HFFc6 (cell line): Measurements from ENCODE around the gene SLC38A9. TPM values are rescaled to one million over a fixed set of nuclear protein-coding genes. Genes with fewer than 3 reads are reported as not detected.

Experiments
- DNase-seq: peaks from one replicate; pipeline ENCODE4 v3.0.0-alpha.2; 2018
- H3K27ac Mint-ChIP-seq: 2 replicates; pipeline ENCODE4 v1.8.0; 2020; ENCODE audit warnings: mild to moderate bottlenecking, mixed read lengths
- H3K27me3 Mint-ChIP-seq: 2 replicates; pipeline ENCODE4 v1.8.0; 2021; ENCODE audit warnings: mild to moderate bottlenecking, moderate library complexity, mixed read lengths; ENCODE audit not compliant: insufficient read depth
- H3K36me3 Mint-ChIP-seq: 2 replicates; pipeline ENCODE4 v1.8.0; 2021; ENCODE audit warnings: low read depth, mixed read lengths
- H3K4me1 Mint-ChIP-seq: 2 replicates; pipeline ENCODE4 v1.8.0; 2020; ENCODE audit warnings: low read depth, mixed read lengths
- H3K4me3 Mint-ChIP-seq: 2 replicates; pipeline ENCODE4 v1.8.0; 2020; ENCODE audit warnings: mild to moderate bottlenecking, moderate library complexity, mixed read lengths
- H3K9me3 Mint-ChIP-seq: 2 replicates; pipeline ENCODE4 v1.8.0; 2020; ENCODE audit warnings: mild to moderate bottlenecking, mixed read lengths
- CTCF ChIP-seq: fragments of 200-600 bp; sonication (generic); IDR thresholded peaks from 2 replicates; pipeline ENCODE4 v1.5.0; 2021; ENCODE audit warnings: antibody characterized with exemption, mild to moderate bottlenecking
- total RNA-seq, 6 experiments: library from RNA; stranded (reverse); fragmentation: NEBNext Ultra II Directional; extraction: Animal tissue kit (Norgen Biotek cat#: 25700); gene quantifications; 2 replicates in 1 of 6; 3 replicates in 5 of 6; pipeline ENCODE4 v1.2.3, GENCODE V29; 2021

Gene SLC38A9
- total RNA-seq, 6 experiments from 2014 or later: 12.2 to 16.5 (median 13.2) TPM

- peaks cover 30% of the 10 kb centered on the region for H3K4me1 Mint-ChIP-seq
- no peak overlapping the region for H3K4me3 Mint-ChIP-seq
- no peak for TF ChIP-seq CTCF
- H3K9me3 Mint-ChIP-seq: no peaks in the 10 kb centered on the region
- no peak overlapping the region for H3K27ac Mint-ChIP-seq
- no peaks in the 10 kb centered on the region for H3K36me3 Mint-ChIP-seq
- H3K27me3 Mint-ChIP-seq: no peaks in the 10 kb centered on the region; the same call in 1 of the 2 replicates
- no peak for DNase-seq
These were observed 86.2 kb downstream of the SLC38A9 start for GRCh38 chr5:55625913-55626312.

- DNase-seq: no peak
- no peak for TF ChIP-seq CTCF
- H3K36me3 Mint-ChIP-seq: no peaks in the 10 kb centered on the region
- H3K9me3 Mint-ChIP-seq: no peaks in the 10 kb centered on the region
- peaks cover 30% of the 10 kb centered on the region for H3K4me1 Mint-ChIP-seq
- no peak overlapping the region for H3K4me3 Mint-ChIP-seq
- no peak overlapping the region for H3K27ac Mint-ChIP-seq
- H3K27me3 Mint-ChIP-seq: no peaks in the 10 kb centered on the region; the same call in 1 of the 2 replicates
These were observed 86.6 kb downstream of the SLC38A9 start for GRCh38 chr5:55625589-55625909.

GRCh38 chr5:55624841-55625588 lies 87.1 kb downstream of the SLC38A9 start:
- Mint-ChIP-seq H3K4me1 (peaks cover 30% of the 10 kb centered on the region), H3K27me3 (no peaks in the 10 kb centered on the region; the same call in 1 of the 2 replicates), H3K4me3 (no peak overlapping the region), H3K36me3 (no peaks in the 10 kb centered on the region), H3K9me3 (no peaks in the 10 kb centered on the region), H3K27ac (no peak overlapping the region)
- TF ChIP-seq CTCF: no peak
- no peak for DNase-seq

- no peaks in the 10 kb centered on the region for H3K9me3 Mint-ChIP-seq
- no peaks in the 10 kb centered on the region; the same call in 1 of the 2 replicates for H3K27me3 Mint-ChIP-seq
- no peak for DNase-seq
- no peaks in the 10 kb centered on the region for H3K36me3 Mint-ChIP-seq
- no peak for TF ChIP-seq CTCF
- no peak overlapping the region for H3K4me3 Mint-ChIP-seq
- H3K27ac Mint-ChIP-seq: no peak overlapping the region
- peaks cover 28% of the 10 kb centered on the region for H3K4me1 Mint-ChIP-seq
These were observed 88.3 kb downstream of the SLC38A9 start for GRCh38 chr5:55623789-55624188.

GRCh38 chr5:55622460-55622859 lies 89.7 kb downstream of the SLC38A9 start:
- Mint-ChIP-seq H3K9me3 (no peaks in the 10 kb centered on the region), H3K27ac (no peak overlapping the region), H3K4me3 (no peak overlapping the region), H3K4me1 (peaks cover 18% of the 10 kb centered on the region), H3K36me3 (no peaks in the 10 kb centered on the region), H3K27me3 (no peaks in the 10 kb centered on the region; the same call in 1 of the 2 replicates)
- no peak for DNase-seq
- TF ChIP-seq CTCF: no peak
